Psoas muscle (tissue), 8 donors: Measurements from ENCODE around the gene SAMMSON. TPM values are rescaled to one million over a fixed set of nuclear protein-coding genes. Genes with fewer than 3 reads are reported as not detected.

ENCODE experiments used
- ATAC-seq, 4 donors: fragments of 200-7000 bp; cut with Tn5 transposase; one replicate each; pipeline ENCODE4 v1.9.1; 2020; ENCODE audit warnings: moderate library complexity in 3 of 4, mild to moderate bottlenecking in 2 of 4
- DNase-seq, 2 donors: peaks; one replicate each; pipeline ENCODE4 v3.0.0-alpha.2; 2020
- H3K27ac ChIP-seq: fragments of 200-600 bp; one replicate; pipeline ENCODE4 v1.8.0; 2022
- H3K27me3 ChIP-seq, 3 donors: fragments of 200-600 bp in 1 of 3; one replicate each; pipeline versions ENCODE4 v1.6.1 to v1.8.0; 2013 to 2022; ENCODE audit warnings: low read length in 2 of 3, mild to moderate bottlenecking in 2 of 3, moderate library complexity in 1 of 3; ENCODE audit not compliant: insufficient read depth in 3 of 3
- H3K36me3 ChIP-seq, 2 donors: fragments of 200-600 bp in 1 of 2; one replicate each; pipeline versions ENCODE4 v1.6.1 to v1.8.0; 2013 to 2022; ENCODE audit warnings: low read depth in 1 of 2, mild to moderate bottlenecking in 1 of 2, moderate library complexity in 1 of 2; ENCODE audit not compliant: insufficient read depth in 1 of 2
- H3K4me1 ChIP-seq: fragments of 200-600 bp; one replicate; pipeline ENCODE4 v1.8.0; 2022
- H3K4me3 ChIP-seq: fragments of 200-600 bp; one replicate; pipeline ENCODE4 v1.8.0; 2022; ENCODE audit warnings: mild to moderate bottlenecking
- H3K9me3 ChIP-seq: fragments of 200-600 bp; one replicate; pipeline ENCODE4 v1.8.0; 2022
- CTCF ChIP-seq: fragments of 200-600 bp; IDR thresholded peaks from one replicate; pipeline ENCODE4 v1.8.0; 2022; ENCODE audit warnings: antibody characterized with exemption
- WGBS, 3 donors: extraction: QIAGEN DNeasy Blood & Tissue Kit; methylation state at CpG; one replicate each; pipeline versions ENCODE4 v1.1.6 to v1.1.7; 2013; 5-methylcytosine and 5-hydroxymethylcytosine counted together
- intact Hi-C, 2 donors: fragments of 100-400 bp; cut with DNase I; formaldehyde crosslinking; loops; one replicate each; pipeline versions ENCODE4 v1.11.0 to v1.14.2; 2022
- polyA plus RNA-seq, 3 donors: library from polyadenylated mRNA; stranded (reverse); fragments of 200-250 nt; gene quantifications; one replicate each; pipeline ENCODE4 v1.2.3, GENCODE V29; 2013
- total RNA-seq, 4 donors: library from RNA; stranded (reverse); fragmentation: NEBNext Ultra II Directional in 2 of 4; extraction: Animal tissue kit (Norgen Biotek cat#: 25700) in 2 of 4; gene quantifications; one replicate each; pipeline versions ENCODE4 v1.2.1 to v1.2.4, GENCODE V29; 2021 to 2023
- donor health status: healthy with polysubstance abuse.
- donor health status: DM: no; HTN: no; CAD: no; lungs with moderate emphysema.
- donor health status: Bipolar disorder and iron deficiency.
- donor health status: healthy.
- donor health status: DM: yes; HTN: yes; CAD: no.
- donor health status: DM: no; HTN: no; CAD: no.
- donor health status: DM: no; HTN: no; CAD: no.
- donor health status: DM: yes; HTN: yes; CAD: no.

Gene SAMMSON
- total and polyA plus RNA-seq, 7 donors, result not detected

GRCh38 chr3:70119879-70120278 lies 120.3 kb downstream of the SAMMSON start:
- no peaks in the 10 kb centered on the region for H3K36me3 ChIP-seq
- intact Hi-C loops, result no loop called here
- H3K27ac ChIP-seq, result no peak overlapping the region
- no peak for DNase-seq
- H3K4me3 ChIP-seq, result no peak overlapping the region
- H3K9me3 ChIP-seq, result no peaks in the 10 kb centered on the region
- TF ChIP-seq CTCF, result no peak
- ATAC-seq, result no peak
- WGBS, 3 donors, result 72 to 78% (median 75%) methylated on average over 2 of the region's 2 CpGs
- no peaks in the 10 kb centered on the region for H3K4me1 ChIP-seq
- H3K27me3 ChIP-seq, result no peaks in the 10 kb centered on the region
